ENCODE results near the gene PTCH1. TPM values are rescaled to one million over a fixed set of nuclear protein-coding genes. Genes with fewer than 3 reads are reported as not detected.

Gene PTCH1
- total RNA-seq, 2 donors from 2014 or later: 26.0 to 32.9 TPM

- H3K27ac Mint-ChIP-seq: peak overlapping the region; percentile 49
- WGBS, 2 experiments (ENCODE audit: insufficient coverage in 1 of 2, insufficient read length in 1 of 2): 0 to 1% methylated on average over 16 to 69 of the region's 69 CpGs
- H3K4me1 ChIP-seq (ENCODE audit: control insufficient read depth, insufficient read depth, low read length): no peaks in the 10 kb centered on the region
- peaks cover 93% of the 10 kb centered on the region for H3K27me3 Mint-ChIP-seq (ENCODE audit: insufficient read depth)
- H3K4me3 ChIP-seq (ENCODE audit: low read length): peak overlapping the region; percentile 86
- peaks cover 10% of the 10 kb centered on the region for H3K9me3 ChIP-seq (ENCODE audit: control insufficient read depth, low read length)
- H3K27ac ChIP-seq (ENCODE audit: low read depth, low read length): no peak overlapping the region
- H3K36me3 ChIP-seq (ENCODE audit: control insufficient read depth, insufficient read depth, low read length): no peaks in the 10 kb centered on the region
- H3K36me3 Mint-ChIP-seq (ENCODE audit: low read depth): no peaks in the 10 kb centered on the region
- peak overlapping the region; percentile 73 for H3K4me3 Mint-ChIP-seq
- TF ChIP-seq, protein P1, sequence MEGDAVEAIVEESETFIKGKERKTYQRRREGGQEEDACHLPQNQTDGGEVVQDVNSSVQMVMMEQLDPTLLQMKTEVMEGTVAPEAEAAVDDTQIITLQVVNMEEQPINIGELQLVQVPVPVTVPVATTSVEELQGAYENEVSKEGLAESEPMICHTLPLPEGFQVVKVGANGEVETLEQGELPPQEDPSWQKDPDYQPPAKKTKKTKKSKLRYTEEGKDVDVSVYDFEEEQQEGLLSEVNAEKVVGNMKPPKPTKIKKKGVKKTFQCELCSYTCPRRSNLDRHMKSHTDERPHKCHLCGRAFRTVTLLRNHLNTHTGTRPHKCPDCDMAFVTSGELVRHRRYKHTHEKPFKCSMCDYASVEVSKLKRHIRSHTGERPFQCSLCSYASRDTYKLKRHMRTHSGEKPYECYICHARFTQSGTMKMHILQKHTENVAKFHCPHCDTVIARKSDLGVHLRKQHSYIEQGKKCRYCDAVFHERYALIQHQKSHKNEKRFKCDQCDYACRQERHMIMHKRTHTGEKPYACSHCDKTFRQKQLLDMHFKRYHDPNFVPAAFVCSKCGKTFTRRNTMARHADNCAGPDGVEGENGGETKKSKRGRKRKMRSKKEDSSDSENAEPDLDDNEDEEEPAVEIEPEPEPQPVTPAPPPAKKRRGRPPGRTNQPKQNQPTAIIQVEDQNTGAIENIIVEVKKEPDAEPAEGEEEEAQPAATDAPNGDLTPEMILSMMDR (conservative IDR thresholded peaks at IDR 0.05): no peak
- peaks cover 30% of the 10 kb centered on the region for H3K4me1 Mint-ChIP-seq
- no peaks in the 10 kb centered on the region for H3K9me3 Mint-ChIP-seq
- no peak for DNase-seq
- H3K27me3 ChIP-seq (ENCODE audit: control insufficient read depth, insufficient read depth, low read length, poor library complexity, severe bottlenecking): peaks cover 77% of the 10 kb centered on the region
- no peak overlapping the region for H3K9ac ChIP-seq (ENCODE audit: extremely low read depth, low read length, poor library complexity, severe bottlenecking)
Observed at GRCh38 chr9:95516221-95516733, 494 bp downstream of the PTCH1 start.

DNA sequence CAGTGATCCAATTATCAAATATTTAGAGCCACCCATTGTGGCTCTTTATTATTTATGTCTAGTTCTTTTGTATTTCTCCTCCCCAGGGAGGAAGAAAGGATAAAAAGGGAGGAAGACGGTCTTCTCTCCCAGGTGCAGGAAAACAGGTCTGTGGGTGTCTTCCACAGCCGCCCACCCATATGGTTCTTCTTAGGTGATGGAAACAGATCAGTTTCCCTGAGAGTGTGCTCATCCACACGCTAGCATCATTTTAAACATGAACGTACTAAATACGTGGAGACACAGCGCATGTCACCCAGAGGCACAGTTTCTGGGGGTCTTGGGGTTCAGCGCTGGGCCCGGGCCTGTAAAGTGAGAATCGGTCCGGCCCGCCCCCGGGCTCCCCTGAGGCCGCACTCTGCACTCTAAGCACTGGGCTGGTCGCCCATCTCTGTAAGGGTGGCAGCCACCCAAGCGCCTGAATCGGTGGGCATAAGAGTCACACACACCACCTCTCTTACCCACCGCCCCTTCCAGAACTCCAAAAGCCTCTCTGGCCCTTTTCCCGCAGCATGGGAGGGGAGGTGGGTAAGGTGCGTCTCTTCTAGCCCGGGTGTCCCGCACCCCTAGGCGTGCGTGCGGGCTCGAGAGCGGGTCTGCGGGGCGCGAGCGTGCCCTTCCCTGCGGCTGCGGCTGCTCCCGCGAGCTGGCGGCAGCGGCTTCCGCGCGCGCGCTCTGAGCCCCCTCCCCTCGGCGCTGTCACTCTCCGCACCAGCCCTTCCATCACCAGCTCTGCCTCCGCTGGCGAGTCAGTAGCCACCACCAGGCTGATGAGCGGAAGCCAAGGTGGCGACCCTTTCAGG, 1.3 kb downstream of the PTCH1 start:
- 6 to 18% methylated on average over 11 to 47 of the region's 48 CpGs for WGBS, 2 experiments (ENCODE audit: insufficient coverage in 1 of 2, insufficient read length in 1 of 2)
- Histone ChIP-seq H3K4me3 (ENCODE audit: low read length) (peak overlapping the region; percentile 75), H3K4me1 (ENCODE audit: control insufficient read depth, insufficient read depth, low read length) (no peaks in the 10 kb centered on the region), H3K27ac (ENCODE audit: low read depth, low read length) (no peak overlapping the region), H3K27me3 (ENCODE audit: control insufficient read depth, insufficient read depth, low read length, poor library complexity, severe bottlenecking) (peaks cover 70% of the 10 kb centered on the region), H3K36me3 (ENCODE audit: control insufficient read depth, insufficient read depth, low read length) (no peaks in the 10 kb centered on the region), H3K9ac (ENCODE audit: extremely low read depth, low read length, poor library complexity, severe bottlenecking) (no peak overlapping the region), H3K9me3 (ENCODE audit: control insufficient read depth, low read length) (peaks cover 10% of the 10 kb centered on the region)
- TF ChIP-seq, protein P1 (conservative IDR thresholded peaks at IDR 0.05): no peak
- Mint-ChIP-seq H3K27ac (no peak overlapping the region), H3K27me3 (ENCODE audit: insufficient read depth) (peaks cover 86% of the 10 kb centered on the region), H3K36me3 (ENCODE audit: low read depth) (no peaks in the 10 kb centered on the region), H3K9me3 (no peaks in the 10 kb centered on the region), H3K4me1 (peaks cover 30% of the 10 kb centered on the region), H3K4me3 (peak overlapping the region; percentile 73)
- peak; percentile 80 for DNase-seq

GRCh38 chr9:95514342-95514741, 2.4 kb downstream of the PTCH1 start:
- no peaks in the 10 kb centered on the region for H3K36me3 ChIP-seq (ENCODE audit: control insufficient read depth, insufficient read depth, low read length)
- no peak for DNase-seq
- Mint-ChIP-seq H3K4me3 (no peak overlapping the region), H3K9me3 (no peaks in the 10 kb centered on the region), H3K4me1 (peaks cover 39% of the 10 kb centered on the region), H3K36me3 (ENCODE audit: low read depth) (no peaks in the 10 kb centered on the region), H3K27me3 (ENCODE audit: insufficient read depth) (peaks cover 75% of the 10 kb centered on the region), H3K27ac (no peak overlapping the region)
- TF ChIP-seq, protein P1 (conservative IDR thresholded peaks at IDR 0.05): no peak
- H3K27ac ChIP-seq (ENCODE audit: low read depth, low read length): no peak overlapping the region
- no peaks in the 10 kb centered on the region for H3K4me1 ChIP-seq (ENCODE audit: control insufficient read depth, insufficient read depth, low read length)
- H3K4me3 ChIP-seq (ENCODE audit: low read length): no peak overlapping the region
- H3K9ac ChIP-seq (ENCODE audit: extremely low read depth, low read length, poor library complexity, severe bottlenecking): no peak overlapping the region
- WGBS, 2 experiments (ENCODE audit: insufficient coverage in 1 of 2, insufficient read length in 1 of 2): 67 to 77% methylated on average over 1 to 4 of the region's 5 CpGs
- H3K9me3 ChIP-seq (ENCODE audit: control insufficient read depth, low read length): peaks cover 2% of the 10 kb centered on the region
- H3K27me3 ChIP-seq (ENCODE audit: control insufficient read depth, insufficient read depth, low read length, poor library complexity, severe bottlenecking): peaks cover 65% of the 10 kb centered on the region

Measured in endodermal cell (in vitro differentiated cells).